TTC549 (cell line): ENCODE results near the gene AGAP3.

Source experiments
- FAIRE-seq: peaks from 2 replicates; lab custom pipeline; 2012; peaks lifted over from hg19 to GRCh38; lab: Jason Lieb, UNC

AGAP3 gene

GRCh38 chr7:151124481-151124880 lies 38.2 kb downstream of the AGAP3 start:
- no peak for FAIRE-seq

- FAIRE-seq, result no peak
Measured at GRCh38 chr7:151124899-151125399, 38.7 kb downstream of the AGAP3 start.

- FAIRE-seq, result no peak
Measured at GRCh38 chr7:151125470-151125845, 39.2 kb downstream of the AGAP3 start.

- no peak for FAIRE-seq
Measured at GRCh38 chr7:151125846-151126481, 39.7 kb downstream of the AGAP3 start.

GRCh38 chr7:151126491-151127137 lies 40.3 kb downstream of the AGAP3 start:
- no peak for FAIRE-seq

- no peak for FAIRE-seq
Measured at GRCh38 chr7:151128144-151128543, 41.9 kb downstream of the AGAP3 start.

- no peak for FAIRE-seq
Measured at GRCh38 chr7:151128716-151129115, 42.4 kb downstream of the AGAP3 start.

GRCh38 chr7:151129117-151129959 lies 43.1 kb downstream of the AGAP3 start:
- no peak for FAIRE-seq

GRCh38 chr7:151129960-151130591 lies 43.8 kb downstream of the AGAP3 start:
- FAIRE-seq, result no peak

- no peak for FAIRE-seq
Measured at GRCh38 chr7:151130741-151131157, 44.5 kb downstream of the AGAP3 start.

- no peak for FAIRE-seq
Measured at GRCh38 chr7:151131224-151131591, 44.9 kb downstream of the AGAP3 start.

GRCh38 chr7:151131592-151132293 lies 45.5 kb downstream of the AGAP3 start:
- no peak for FAIRE-seq

GRCh38 chr7:151132461-151133205 lies 46.4 kb downstream of the AGAP3 start:
- FAIRE-seq, result no peak

GRCh38 chr7:151133266-151133985 lies 47.2 kb downstream of the AGAP3 start:
- FAIRE-seq, result no peak

GRCh38 chr7:151133986-151134742 lies 47.9 kb downstream of the AGAP3 start:
- no peak for FAIRE-seq

GRCh38 chr7:151134743-151135524 lies 48.7 kb downstream of the AGAP3 start:
- no peak for FAIRE-seq

GRCh38 chr7:151135525-151135845 lies 49.2 kb downstream of the AGAP3 start:
- FAIRE-seq, result no peak

GRCh38 chr7:151135866-151136843 lies 49.9 kb downstream of the AGAP3 start:
- FAIRE-seq, result no peak
